KOPT-K1 (cell line): ENCODE results near the gene BACE1-AS.

Experiments
- H3K27ac ChIP-seq: fragments of 200-600 bp; sonication (generic); 2 replicates; pipeline ENCODE4 v1.5.1; 2016; ENCODE audit warnings: antibody characterized with exemption, mild to moderate bottlenecking, low read depth, low read length; ENCODE audit not compliant: poor library complexity, severe bottlenecking
- H3K36me3 ChIP-seq: fragments of 200-600 bp; sonication (generic); 2 replicates; pipeline ENCODE4 v1.5.1; 2017; ENCODE audit warnings: antibody characterized with exemption, mild to moderate bottlenecking, low read length, moderate library complexity; ENCODE audit not compliant: insufficient read depth
- H3K9me3 ChIP-seq: fragments of 200-600 bp; sonication (generic); 2 replicates; pipeline ENCODE4 v1.5.1; 2017; ENCODE audit warnings: antibody characterized with exemption, low read length, mild to moderate bottlenecking; ENCODE audit not compliant: insufficient read depth, poor library complexity, severe bottlenecking

BACE1-AS gene

GRCh38 chr11:117327567-117328374 lies 36.6 kb downstream of the BACE1-AS start, which contains the start of gene CEP164:
Gene CEP164, plus strand, starts transcription at chr11:117327854. Its CDS starts 10,733 bp downstream, at chr11:117338587.
- Histone ChIP-seq H3K27ac (peak within 1 kb of the TSS; percentile 56), H3K36me3 (no peaks in the 10 kb centered on the region), H3K9me3 (no peaks in the 10 kb centered on the region)

- Histone ChIP-seq H3K36me3 (no peaks in the 10 kb centered on the region), H3K9me3 (no peaks in the 10 kb centered on the region), H3K27ac (peak overlapping the region; percentile 56)
Measured at GRCh38 chr11:117328375-117329010, 37.3 kb downstream of the BACE1-AS start.

- Histone ChIP-seq H3K27ac (no peak overlapping the region), H3K9me3 (no peaks in the 10 kb centered on the region)
Measured at GRCh38 chr11:117332843-117333242, 41.7 kb downstream of the BACE1-AS start.

GRCh38 chr11:117333917-117334316 lies 42.8 kb downstream of the BACE1-AS start:
- no peak overlapping the region for H3K27ac ChIP-seq
- no peaks in the 10 kb centered on the region for H3K9me3 ChIP-seq
- peaks cover 8% of the 10 kb centered on the region; the same call in 1 of the 2 replicates for H3K36me3 ChIP-seq

More at GRCh38 chr11:117332843-117333242, 41.7 kb downstream of the BACE1-AS start:
- H3K36me3 ChIP-seq: peaks cover 6% of the 10 kb centered on the region; the same call in 1 of the 2 replicates

DNA sequence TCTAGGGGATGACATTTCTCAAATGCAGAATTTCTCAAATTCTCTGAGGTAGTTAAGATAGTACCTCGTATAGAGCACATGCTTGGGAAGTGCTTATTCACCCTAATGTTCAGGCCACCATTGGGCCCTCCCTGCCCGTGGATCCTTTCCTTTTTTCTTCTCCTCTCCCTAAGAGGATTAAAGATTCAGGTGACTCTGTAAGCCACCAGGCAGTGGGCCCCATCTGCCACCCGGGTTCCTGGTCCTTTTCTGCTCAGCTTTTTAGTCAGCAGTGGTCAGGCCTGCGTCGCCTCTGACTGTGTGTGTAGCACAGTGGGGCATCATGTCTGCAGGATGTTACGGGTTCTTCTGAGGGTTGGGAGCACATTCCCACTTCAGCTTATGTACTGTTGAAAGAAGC lies 43.8 kb downstream of the BACE1-AS start:
- peaks cover 11% of the 10 kb centered on the region; the same call in 1 of the 2 replicates for H3K36me3 ChIP-seq
- H3K27ac ChIP-seq: no peak overlapping the region

GRCh38 chr11:117335399-117335798 lies 44.3 kb downstream of the BACE1-AS start:
- H3K27ac ChIP-seq: no peak overlapping the region
- H3K36me3 ChIP-seq: peaks cover 11% of the 10 kb centered on the region; the same call in 1 of the 2 replicates
- no peaks in the 10 kb centered on the region for H3K9me3 ChIP-seq

More for the DNA sequence above, 43.8 kb downstream of the BACE1-AS start:
- H3K9me3 ChIP-seq: no peaks in the 10 kb centered on the region

DNA sequence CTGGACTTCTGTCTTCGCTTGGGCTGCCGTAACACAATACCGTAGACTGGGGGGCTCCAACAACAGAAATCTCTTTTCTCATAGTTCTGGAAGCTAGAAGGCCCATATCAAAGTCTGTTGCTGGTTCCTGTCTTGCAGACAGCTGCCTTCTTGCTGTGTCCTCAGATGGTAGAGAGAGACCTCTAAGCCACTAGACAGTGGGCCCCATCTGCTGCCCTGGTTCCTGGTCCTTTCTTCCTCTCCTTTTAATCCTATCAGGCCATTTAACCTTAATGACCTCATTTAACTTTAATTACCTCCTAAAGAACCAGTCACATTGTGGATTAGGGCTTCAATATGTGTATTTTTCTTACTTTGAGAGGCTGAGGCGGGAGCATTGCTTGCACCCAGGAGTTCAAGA lies 45.9 kb downstream of the BACE1-AS start:
- peaks cover 11% of the 10 kb centered on the region; the same call in 1 of the 2 replicates for H3K36me3 ChIP-seq
- no peaks in the 10 kb centered on the region for H3K9me3 ChIP-seq
- no peak overlapping the region for H3K27ac ChIP-seq
